OCI-LY1 (cell line): ENCODE results near the gene MSMB.

Experiments used
- EZH2 ChIP-seq: fragments of 200-600 bp; sonication (generic), shearing (Covaris generic); IDR thresholded peaks from 2 replicates; pipeline ENCODE4 v1.8.0; 2017; ENCODE audit warnings: borderline replicate concordance, mixed run types, mild to moderate bottlenecking, antibody characterized with exemption, low read length, moderate library complexity, mixed read lengths
- TF ChIP-seq, protein P1 (sequence below): fragments of 200-600 bp; sonication (generic), shearing (Covaris generic); IDR thresholded peaks from 2 replicates; pipeline ENCODE4 v1.5.1; 2017; ENCODE audit warnings: mild to moderate bottlenecking, antibody characterized with exemption, low read length, moderate library complexity, mixed read lengths

- TF ChIP-seq, protein P1, sequence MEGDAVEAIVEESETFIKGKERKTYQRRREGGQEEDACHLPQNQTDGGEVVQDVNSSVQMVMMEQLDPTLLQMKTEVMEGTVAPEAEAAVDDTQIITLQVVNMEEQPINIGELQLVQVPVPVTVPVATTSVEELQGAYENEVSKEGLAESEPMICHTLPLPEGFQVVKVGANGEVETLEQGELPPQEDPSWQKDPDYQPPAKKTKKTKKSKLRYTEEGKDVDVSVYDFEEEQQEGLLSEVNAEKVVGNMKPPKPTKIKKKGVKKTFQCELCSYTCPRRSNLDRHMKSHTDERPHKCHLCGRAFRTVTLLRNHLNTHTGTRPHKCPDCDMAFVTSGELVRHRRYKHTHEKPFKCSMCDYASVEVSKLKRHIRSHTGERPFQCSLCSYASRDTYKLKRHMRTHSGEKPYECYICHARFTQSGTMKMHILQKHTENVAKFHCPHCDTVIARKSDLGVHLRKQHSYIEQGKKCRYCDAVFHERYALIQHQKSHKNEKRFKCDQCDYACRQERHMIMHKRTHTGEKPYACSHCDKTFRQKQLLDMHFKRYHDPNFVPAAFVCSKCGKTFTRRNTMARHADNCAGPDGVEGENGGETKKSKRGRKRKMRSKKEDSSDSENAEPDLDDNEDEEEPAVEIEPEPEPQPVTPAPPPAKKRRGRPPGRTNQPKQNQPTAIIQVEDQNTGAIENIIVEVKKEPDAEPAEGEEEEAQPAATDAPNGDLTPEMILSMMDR = no peak
- TF ChIP-seq EZH2 = no peak
These were observed 24.7 kb upstream of the MSMB start for GRCh38 chr10:46070749-46071148.
